NCI-H748 (cell line): ENCODE results near the gene ERP44.
"Not testable (repeated sequence)": the region's sequence is repeated elsewhere in the genome, so short reads cannot be mapped to it uniquely, and the experiment has no call there.

ENCODE experiments used
- DNase-seq: peaks from one replicate; lab custom pipeline; 2025; ENCODE audit not compliant: unreplicated experiment; lab: John Stamatoyannopoulos, UW

ERP44 gene

DNA sequence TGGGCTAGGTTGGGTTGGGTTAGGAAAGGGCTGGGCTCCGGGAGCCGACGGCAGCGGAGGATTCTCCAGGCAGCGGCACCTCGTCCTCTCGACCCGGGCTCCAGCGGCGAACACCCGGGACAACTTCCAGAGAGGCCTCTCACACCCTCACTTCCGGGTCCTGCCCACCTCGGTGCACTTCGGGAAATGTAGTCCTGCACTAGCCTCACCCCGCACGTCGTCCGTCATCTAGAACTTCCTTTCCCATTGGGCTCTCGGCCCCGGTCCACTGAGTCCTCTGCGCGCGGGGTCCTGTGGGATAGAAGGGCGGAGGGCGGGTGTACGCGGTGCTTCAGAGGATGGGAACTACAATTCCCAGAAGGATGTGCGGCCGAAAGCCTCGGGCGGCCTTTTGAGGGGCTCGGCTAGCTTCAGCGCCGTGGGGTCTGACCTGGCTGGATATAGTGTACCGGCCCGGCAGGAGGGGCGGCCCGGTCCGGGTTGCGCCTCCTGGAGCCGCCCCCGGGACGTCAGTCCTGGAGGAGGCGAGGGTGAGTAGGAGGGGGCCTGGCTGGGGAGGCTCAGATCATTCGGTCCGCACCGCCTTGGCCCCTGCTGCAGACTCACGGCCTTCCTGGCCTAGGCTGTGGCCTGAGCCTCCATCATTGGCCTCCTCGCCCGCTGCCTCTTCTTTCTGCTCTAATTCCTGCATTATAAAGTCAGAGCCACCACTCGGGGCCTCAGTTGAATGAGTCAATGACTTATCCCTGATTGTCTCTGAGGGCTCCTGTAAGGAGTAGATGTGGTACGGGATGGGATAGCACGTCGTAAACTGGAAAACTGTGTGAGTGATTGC, at the start of gene ERP44, which contains the start of gene INVS:
Gene ERP44 (minus strand): TSS at position 114 of the 835 bp plus-strand sequence. CDS start 160 bp downstream, outside the sequence.
Gene INVS (plus strand): TSS at position 357 of the 835 bp plus-strand sequence. CDS start 5,279 bp downstream, outside the sequence.
- DNase-seq = peak; percentile 99

DNA sequence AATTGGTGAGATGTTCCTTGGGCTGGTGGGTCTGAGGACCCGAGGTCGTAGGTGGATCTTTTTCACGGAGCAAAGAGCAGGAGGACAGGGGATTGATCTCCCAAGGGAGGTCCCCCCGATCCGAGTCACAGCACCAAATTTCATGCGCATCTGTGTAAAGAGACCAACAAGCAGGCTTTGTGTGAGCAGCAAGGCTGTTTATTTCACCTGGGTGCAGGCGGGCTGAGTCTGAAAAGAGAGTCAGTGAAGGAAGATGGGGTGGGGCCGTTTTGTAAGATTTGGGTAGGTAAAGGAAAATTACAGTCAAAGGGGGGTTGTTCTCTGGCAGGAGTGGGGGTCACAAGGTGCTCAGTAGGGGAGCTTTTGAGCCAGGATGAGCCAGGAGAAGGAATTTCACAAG, 47.2 kb upstream of the ERP44 start:
- not testable (repeated sequence) for DNase-seq

DNA sequence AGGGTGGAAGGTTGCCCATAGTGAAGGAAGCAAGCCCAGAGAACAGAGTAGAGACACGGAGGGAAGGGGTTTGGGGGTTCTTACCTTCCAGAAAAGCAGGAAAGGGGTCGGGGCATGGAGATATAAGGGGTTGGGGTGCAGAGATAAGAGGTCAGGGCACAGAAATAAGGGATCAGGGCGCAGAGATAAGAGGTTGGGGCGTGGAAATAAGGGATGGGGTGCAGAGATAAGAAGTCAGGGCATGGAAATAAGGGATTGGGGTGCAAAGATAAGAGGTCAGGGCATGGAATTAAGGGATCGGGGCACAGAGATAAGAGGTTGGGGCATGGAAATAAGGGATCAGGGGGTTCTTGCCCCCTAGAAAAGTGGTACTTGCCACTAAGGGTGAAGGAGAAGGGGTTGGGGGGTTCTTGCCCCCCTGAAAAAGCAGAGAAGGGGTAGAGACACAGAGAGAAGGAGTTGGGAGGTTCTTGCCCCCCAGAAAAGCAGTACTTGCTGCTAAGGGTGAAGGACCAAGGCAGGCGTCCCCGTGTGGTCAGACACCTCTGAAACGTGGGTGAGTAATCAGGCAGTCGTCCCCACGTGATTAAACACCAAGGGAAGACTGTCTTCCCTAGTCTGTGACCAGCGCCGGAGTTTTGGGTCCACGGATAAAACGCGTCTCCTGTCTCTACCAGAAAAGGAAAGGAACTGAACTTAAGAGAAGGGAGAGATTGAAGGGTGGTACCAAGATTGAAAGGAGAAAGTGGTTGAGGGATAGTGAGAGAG, 46.6 kb upstream of the ERP44 start:
- DNase-seq = not testable (repeated sequence)

DNA sequence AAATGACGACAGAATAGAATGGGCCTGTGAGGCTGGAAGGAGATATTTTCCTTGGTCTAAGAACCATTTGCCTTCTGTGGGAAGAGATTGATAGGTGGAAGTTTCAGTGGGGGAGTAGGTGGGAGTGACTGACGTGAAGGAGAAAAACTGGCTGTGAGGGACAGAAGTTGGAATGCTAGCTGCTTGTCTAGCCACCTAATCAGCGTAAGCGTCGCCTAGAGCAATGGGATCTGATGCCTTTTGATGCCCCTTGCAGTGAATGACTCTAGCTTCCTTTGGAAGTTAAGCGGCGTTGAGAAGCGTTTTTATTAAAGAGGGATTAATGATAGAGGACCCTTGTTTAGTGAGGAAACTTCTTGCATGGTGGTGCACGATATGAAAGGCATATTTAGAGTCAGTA, 43.1 kb upstream of the ERP44 start:
- not testable (repeated sequence) for DNase-seq

DNA sequence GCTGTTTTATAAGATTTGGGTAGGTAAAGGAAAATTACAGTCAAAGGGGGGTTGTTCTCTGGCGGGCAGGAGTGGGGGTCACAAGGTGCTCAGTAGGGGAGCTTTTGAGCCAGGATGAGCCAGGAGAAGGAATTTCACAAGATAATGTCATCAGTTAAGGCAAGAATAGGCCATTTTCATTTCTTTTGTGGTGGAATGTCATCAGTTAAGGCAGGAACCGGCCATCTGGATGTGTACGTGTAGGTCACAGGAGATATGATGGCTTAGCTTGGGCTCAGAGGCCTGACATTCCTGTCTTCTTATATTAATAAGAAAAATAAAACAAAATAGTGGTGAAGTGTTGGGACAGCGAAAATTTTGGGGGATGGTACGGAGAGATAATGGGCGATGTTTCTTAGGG, 41.5 kb upstream of the ERP44 start:
- DNase-seq = not testable (repeated sequence)

DNA sequence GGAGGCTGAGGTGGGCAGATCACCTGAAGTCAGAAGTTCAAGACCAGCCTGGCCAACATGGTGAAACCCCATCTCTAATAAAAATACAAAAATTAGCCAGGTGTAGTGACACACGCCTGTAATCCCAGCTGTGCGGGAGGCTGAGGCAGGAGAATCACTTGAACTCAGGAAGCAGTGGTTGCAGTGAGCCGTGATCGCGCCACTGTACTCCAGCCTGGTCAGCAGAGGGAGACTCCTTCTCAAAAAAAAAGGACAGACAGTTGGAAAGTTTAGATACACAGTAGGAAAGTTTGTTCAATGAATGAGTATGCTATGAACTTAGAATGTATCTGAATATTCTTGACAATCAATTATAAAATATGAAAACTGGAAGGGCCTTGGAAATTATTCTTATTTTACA, 38.0 kb upstream of the ERP44 start:
- not testable (repeated sequence) for DNase-seq

DNA sequence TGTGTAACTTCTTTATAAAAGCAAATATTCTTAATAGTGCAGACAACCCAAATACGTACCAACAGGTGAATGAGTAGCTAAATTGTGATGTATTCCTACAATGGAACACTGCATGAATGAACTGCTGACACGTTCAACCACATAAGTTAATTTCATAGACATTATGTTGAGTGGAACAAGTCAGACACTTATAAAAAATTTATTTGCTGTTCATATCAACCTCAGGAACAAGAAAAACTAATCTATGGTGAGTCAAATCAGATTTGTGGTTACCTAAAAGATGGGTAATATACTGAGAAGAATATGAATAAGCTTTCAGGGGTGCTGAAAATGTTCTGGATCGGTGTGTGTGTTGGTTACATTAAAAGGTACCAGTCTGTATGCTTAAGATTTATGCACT, 35.9 kb upstream of the ERP44 start:
- DNase-seq = no peak

DNA sequence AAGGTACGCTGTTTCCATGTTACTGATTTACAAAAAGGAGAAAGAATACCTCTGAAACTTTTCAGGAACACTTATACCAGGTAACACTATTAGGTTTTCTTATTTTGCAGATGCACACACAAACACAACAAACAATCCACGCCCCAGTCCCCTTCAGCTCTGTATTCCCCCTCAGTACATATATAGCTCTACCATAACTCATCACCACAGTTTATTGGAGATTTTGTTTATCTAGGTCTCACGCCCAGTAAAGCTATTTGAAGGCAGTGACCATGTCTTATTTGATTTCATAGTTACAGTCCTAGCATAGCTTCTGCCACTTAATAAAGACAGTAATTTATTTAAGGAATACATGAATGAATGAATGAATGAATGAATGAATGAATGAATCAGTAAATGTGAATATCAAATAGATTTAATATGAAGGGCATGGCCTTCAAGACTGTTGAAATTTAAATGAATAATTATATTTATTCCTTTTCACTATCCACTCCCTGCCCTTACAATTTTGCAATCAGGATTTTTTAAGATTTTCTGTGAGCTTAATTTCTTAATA, 33.2 kb upstream of the ERP44 start:
- no peak for DNase-seq

DNA sequence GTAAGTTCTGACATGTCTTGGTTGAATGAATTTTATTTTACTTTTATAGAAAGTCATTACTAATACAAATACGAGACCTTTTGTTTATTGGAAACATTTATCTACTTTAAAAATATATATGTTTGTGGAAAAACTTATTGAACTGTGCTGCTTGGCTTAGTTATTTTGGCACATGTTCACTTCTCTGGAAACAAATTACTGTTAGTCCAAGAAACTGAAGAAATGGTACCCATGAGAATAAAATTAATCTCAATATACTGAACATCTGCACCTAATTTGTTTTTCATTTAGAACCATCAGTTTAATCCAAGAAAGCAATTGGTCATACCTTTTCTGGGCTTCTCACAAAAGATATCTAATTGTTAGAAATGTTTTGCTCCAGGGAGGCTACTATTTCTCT, 32.4 kb upstream of the ERP44 start:
- DNase-seq = no peak

DNA sequence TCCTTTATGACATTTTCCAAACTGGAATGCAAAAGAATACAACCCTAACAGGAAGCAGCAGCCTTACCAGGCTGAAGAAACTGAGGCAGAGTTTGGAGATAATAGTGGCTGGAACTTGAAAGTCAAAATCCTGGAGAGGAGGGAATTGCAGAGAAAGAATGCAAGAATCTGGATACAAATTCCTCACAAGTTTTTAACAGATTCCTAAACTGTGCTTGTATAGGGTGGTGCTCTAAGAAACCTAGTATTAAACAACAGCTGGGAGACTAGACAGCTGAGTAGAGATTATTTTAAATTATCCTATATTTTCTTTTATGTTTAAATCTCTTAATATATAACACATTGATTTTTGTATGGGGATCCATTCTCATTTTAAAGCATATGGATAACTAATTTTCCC, 31.0 kb upstream of the ERP44 start:
- no peak for DNase-seq

DNA sequence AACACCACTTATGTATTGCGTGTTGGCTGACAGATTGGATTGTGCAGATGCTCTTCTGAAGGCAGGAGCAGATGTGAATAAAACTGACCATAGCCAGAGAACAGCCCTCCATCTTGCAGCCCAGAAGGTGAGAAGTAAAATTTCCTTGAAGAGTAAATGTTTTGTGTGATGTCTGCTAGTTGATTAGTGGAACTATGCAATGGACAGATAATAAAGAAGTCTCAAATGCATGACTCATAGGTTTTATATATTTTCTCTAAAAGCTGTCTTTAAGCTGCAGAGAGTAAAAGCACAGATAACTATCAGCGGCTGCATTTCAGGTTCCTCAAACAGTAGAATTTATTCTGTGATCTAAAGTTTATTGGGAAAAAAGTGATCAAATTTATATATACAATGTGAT, 27.6 kb upstream of the ERP44 start:
- no peak for DNase-seq

DNA sequence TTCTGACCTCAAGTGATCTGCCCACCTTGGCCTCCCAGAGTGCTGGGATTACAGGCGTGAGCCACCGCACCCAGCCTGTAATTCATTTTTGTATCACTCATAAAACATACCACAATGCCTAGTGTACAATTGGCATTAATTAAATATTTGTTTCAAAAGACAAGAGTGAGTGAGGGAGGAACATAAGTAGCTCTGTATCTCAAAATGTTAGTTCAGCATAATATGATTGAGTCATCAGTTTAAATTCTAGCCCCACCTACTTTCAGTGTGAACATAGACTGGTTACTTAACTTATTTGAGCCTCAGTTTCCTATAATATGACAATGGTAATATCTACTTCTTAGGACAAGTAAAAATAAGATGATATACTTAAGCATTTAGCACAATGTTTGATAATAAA, 27.1 kb upstream of the ERP44 start:
- no peak for DNase-seq

DNA sequence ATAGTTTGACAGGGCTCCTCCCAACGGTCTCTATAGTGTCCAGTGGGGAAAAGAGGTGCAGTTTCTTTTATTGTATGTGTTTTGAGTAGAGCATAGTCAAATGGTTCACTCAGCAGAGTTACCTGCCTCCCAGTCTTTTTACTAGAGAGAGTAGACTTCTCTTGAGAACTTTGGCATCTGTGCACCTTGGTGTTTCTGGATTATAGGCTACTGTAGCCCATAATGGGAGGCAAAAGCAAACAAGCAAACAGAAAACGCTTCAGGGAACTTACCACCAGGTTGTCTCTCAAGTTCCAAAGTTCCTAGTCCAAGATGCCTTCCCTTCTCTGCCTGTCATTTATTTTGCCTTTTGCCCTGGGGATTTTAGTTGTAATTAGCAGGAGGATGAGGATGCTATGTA, 26.4 kb upstream of the ERP44 start:
- DNase-seq = no peak

DNA sequence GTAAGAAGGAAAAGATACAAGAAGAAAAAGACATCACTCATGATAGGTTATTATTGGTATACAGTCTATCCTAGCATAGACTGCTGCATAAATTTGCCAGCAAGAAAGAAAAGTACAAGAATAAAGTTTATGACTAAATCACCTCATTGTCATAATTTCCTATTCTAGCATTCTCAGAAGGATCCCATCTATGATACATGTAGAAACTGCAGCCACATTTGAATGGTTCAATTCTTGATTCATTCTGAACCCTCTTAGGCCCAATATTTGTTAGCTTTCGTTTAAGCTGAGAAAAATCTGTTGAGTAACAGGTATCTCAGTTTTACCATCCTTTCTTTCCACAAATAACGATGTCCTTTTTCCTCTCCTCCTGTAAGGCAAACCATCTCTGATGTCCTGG, 21.5 kb upstream of the ERP44 start:
- DNase-seq = no peak

DNA sequence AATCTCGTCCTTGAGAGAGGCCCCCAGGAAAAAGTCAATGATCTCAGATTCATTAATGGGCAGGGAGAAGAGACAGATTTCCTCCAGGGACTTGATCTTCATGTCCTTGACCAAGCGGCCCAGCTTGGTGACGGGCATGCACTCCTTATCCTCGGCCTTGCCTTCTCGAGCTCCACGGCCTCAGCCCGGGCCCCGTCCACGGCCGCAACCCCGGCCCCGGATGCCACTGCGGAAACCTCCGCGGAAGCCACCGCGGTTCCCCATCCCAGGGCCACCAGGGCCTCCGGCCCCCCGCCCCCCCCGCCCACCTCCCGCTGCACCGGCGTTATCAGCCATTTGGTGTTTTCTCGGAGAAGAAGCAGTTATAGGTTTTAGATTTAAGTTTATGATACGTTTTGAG, 18.5 kb upstream of the ERP44 start:
- DNase-seq = no peak

DNA sequence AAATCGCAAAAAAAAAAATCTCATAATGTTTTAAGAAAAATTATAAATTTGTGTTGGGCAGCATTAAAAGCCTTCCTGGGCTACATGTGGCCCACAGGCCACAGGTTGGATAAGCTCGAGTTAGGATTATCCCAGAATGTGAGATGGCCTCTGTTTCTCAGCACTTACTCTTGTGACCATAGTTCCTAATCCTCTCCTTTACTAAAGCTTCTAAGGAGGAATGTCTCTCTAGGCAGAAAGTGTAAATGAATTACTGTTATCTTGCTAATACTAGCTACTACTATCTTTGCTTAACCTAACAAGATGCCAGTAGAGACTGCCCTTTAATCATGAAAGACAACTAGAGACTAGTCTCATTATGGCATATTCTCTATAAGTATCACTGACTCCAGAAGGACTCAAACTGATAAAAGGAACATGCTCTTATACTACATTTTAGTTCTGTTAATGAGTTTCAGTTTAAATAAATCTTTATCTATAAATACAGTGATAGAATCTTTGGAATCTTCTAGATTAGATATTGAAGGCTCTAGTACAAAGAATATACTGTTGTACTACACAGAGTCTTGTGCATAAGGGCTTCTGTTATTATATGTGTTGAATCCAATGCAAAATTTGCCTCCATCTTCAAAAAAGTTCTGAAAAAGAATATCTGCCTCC, 14.0 kb upstream of the ERP44 start:
- no peak for DNase-seq

DNA sequence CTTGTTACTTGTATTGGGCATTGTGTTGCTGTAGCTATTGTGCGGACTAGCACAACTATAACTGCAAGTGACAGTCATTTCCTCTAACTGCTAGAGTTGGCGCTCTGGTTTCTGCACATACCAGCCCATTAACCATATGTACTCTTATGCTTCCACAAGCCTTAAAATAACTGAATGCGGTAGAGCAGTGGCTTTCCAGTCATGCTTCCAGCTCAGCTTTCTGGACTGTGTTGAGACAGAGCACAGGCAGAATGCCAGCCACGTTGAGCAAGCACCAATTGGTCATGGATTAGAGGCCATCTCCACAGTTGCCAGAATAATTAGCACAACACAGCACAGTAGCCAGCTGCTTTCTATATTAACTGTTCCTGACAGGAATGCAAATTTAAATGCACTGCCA, 12.4 kb upstream of the ERP44 start:
- DNase-seq = no peak

DNA sequence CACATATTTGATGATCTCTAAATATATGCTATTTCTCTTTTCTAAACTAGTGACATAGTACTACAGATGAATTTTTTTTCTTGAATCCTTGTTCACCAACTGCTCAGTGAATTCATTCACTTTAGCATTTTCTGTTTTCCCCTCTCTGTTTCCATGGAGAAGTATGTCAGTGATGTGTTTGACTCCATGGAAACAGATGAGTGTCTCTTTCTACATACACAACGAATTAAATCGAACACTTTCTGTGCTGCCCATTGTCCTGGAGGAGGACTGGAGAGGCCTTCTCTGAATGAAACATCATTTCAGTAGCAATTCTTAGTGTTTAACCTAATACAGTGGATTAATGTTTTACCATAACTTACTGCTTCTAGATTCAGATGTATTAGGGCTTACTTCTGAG, 9.8 kb upstream of the ERP44 start:
- peak; percentile 86 for DNase-seq

DNA sequence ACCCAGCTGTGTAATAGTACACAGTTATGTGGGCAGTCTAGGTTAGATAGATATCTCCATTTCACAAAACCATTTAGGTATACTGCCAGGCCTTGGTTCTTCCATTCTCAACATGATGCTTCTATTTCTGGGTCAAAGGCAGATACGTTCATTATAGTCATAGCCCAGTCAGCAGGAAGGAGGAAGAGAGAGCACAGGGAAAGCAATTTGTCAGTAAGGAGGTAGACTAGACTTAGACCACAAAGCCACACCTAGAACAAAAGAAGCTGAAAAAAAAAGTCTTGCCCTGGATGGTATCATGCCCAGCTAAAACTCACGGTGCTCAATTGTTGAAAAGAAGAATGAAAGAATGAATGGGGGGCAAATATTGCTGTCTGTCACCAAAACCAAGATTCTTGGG, 7.8 kb upstream of the ERP44 start:
- no peak for DNase-seq

DNA sequence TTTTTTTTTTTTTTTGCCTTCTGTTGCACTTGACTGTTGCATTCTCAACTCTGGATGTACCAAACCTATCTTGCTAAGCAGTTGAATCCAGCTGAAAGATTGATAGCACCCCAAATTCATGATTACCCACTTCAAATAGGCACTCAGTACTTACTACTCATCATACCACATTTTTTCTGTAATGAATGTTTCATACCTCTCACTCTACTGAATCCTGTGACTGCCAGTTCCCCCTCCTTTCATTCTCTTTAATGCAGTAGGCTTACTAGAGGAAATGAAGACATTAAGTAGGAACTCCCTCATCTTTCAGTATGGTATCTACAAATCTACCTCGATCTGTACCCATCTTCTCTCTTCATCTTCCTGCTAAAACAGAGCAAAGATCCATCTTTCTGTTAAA, 7.1 kb upstream of the ERP44 start:
- no peak for DNase-seq

DNA sequence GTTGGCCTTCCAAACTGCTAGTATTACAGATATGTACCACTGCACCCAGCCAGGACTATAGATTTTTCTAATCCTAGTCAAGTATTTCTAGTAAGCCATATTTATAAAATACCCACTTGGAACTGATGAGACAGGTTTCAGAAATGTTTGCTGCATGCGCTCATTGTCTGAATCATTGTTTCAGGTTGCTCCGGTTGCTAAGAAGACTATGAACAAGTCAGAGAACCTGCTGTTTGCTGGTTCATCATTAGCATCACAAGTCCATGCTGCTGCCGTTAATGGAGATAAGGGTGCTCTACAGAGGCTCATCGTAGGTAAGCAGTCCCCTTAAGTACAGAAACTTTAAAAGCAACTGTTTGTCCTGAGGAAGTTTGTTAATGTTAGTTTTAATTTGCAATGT, 5.5 kb upstream of the ERP44 start:
- DNase-seq = no peak
